ENCODE data around the gene PHC2.

Gene PHC2

DNA sequence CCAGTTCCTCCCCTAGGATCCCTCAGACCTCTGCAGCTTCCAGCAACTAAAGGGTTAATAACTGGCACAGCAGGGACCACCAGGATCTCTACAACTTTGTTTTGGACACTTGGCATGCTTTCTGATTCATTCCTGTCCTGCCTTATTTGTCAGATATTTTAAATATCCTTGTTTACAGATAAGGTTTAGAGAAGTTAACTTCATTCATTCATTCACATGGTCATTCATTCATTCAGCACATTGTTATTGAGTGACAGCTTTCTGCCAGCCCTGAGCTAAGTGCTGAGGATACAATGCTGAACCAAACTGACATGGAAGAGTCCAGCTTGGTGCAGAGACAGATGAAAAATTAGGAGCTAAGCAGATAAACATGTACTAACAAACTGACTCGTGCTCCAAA is 8.8 kb upstream of the PHC2 start:
- TF ChIP-seq, protein P1, sequence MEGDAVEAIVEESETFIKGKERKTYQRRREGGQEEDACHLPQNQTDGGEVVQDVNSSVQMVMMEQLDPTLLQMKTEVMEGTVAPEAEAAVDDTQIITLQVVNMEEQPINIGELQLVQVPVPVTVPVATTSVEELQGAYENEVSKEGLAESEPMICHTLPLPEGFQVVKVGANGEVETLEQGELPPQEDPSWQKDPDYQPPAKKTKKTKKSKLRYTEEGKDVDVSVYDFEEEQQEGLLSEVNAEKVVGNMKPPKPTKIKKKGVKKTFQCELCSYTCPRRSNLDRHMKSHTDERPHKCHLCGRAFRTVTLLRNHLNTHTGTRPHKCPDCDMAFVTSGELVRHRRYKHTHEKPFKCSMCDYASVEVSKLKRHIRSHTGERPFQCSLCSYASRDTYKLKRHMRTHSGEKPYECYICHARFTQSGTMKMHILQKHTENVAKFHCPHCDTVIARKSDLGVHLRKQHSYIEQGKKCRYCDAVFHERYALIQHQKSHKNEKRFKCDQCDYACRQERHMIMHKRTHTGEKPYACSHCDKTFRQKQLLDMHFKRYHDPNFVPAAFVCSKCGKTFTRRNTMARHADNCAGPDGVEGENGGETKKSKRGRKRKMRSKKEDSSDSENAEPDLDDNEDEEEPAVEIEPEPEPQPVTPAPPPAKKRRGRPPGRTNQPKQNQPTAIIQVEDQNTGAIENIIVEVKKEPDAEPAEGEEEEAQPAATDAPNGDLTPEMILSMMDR (IDR thresholded peaks at IDR 0.05; ENCODE audit: extremely low read depth, missing control alignments): no peak
- DNase-seq (ENCODE audit: low spot score): no peak

DNA sequence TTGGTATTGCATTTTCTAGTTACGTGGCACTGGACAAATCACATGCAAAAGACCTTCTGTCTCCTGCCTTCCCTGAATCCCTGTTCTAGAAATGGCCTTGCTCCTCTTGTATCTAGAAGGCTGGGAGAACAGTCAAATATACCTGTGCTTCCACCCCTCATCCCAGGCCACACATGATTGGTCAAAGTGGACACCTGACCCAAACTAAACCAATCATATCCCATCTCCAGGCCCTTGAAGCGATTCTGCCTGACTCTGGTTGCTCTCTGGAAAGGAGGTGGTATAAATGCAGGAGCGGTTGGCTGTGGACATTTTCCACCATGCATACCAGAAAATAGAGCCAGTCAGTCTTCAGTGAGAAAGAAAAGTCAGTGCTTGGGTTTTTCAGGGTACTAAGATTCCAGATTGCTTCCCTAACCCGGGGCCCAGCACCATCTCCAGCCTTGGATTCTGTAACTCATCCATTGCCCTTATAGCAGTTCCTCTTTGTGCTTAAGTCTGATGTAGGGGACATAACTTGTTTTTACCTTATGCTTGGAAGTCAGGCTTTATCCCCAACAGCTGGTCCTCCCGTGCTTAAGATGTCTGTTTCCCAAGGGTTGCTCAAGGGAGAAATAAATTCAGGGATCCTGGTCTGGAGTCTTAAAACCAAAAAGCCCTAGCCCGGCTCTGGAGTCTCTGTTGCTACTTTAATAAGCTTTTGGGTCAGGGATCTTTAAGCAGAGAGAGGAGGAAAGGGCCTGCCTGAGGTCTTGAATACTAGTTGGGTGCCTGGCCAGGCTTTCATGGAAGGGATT is 7.7 kb upstream of the PHC2 start:
- DNase-seq (ENCODE audit: low spot score): no peak

DNA sequence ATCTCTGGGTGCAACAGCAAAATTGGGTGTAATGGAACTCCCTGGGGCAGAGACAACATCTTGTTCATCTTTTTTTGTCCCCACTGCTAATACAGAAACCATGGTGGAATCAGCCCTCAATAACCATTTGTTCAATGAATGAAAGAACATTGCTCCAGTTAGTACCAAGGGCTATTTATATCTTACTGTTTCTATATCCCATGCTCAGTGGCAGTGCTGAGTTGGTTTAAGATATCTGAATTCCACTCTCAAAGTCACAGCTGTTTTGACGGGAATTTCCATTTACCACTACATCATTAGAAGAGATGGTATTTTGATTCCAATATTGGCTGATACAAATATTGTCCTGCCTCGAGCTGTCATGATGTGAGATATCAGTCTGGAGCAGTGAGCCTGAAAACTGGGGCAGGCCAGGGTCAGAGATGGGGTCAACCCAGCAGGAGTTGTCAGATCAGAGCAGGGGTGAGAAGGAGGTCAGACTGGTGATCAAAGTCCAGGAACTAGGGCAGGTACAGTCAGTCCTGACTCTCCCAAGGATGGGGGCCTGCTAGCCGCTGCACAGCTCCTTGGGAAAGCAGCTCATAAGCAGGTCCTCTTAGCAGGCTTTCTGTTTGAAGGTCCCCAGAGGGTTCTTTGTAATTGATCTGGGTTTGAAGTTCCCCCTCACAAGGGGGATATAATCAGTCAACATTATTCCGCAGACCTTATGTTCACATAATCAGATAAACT is 5.8 kb upstream of the PHC2 start:
- TF ChIP-seq, protein P1 (IDR thresholded peaks at IDR 0.05; ENCODE audit: extremely low read depth, missing control alignments): no peak
- DNase-seq (ENCODE audit: low spot score): no peak

More for the DNA sequence above, 7.7 kb upstream of the PHC2 start:
- TF ChIP-seq, protein P1 (IDR thresholded peaks at IDR 0.05; ENCODE audit: extremely low read depth, missing control alignments): no peak

DNA sequence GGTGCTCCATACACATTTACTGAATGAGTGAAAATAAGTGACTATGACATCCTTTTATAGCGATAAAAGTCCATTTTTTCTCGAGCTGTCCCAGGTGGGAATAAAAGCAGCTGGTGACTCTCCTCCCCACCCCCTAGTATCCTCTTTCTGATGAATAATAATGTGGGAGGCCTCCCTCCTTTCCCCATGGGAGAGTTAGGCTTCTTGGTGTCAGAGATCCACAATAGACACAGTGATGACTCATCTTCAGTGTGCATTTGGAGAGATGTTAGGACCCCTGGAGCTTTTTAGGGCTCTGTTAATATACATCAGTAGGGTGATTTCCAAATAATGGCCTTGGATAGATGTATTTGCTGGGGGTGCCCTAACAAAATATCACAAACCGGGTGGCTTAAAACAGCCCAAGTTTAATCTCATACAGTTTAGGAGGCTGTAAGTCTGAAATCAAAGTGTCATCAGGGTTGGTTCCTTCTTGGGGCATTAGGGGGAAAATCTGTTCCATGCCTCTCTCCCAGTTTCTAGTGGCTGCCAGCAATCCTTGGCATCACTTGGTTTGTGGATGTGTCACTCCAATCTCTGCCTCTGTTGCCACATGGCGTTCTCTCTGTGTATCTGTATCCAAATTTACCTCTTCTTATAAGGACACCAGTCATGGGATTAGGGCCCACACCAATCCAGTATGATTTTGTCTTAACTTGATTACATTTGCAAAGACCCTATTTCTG is 4.4 kb upstream of the PHC2 start:
- no peak for DNase-seq (ENCODE audit: low spot score)

DNA sequence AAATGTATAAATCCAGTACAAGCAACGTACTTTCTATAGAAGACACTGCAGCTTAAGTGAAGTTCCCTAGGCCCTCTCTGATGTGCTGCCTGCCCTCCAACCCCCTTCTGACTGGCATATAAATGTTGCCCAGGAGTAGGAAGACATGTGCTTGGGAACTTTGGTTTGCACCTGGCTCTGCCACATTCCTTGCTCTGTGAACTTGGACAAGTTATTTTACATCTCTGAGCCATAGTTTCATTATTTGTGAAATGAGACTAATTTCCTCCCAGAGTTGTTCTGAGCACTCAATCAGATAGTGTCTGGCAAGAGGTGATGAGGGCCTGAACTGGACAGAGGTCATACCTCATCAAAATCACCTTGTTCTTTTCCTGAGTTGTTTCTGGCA is 3.5 kb upstream of the PHC2 start:
- TF ChIP-seq, protein P1 (IDR thresholded peaks at IDR 0.05; ENCODE audit: extremely low read depth, missing control alignments): no peak
- no peak for DNase-seq (ENCODE audit: low spot score)

More for the DNA sequence above, 4.4 kb upstream of the PHC2 start:
- TF ChIP-seq, protein P1 (IDR thresholded peaks at IDR 0.05; ENCODE audit: extremely low read depth, missing control alignments): no peak

DNA sequence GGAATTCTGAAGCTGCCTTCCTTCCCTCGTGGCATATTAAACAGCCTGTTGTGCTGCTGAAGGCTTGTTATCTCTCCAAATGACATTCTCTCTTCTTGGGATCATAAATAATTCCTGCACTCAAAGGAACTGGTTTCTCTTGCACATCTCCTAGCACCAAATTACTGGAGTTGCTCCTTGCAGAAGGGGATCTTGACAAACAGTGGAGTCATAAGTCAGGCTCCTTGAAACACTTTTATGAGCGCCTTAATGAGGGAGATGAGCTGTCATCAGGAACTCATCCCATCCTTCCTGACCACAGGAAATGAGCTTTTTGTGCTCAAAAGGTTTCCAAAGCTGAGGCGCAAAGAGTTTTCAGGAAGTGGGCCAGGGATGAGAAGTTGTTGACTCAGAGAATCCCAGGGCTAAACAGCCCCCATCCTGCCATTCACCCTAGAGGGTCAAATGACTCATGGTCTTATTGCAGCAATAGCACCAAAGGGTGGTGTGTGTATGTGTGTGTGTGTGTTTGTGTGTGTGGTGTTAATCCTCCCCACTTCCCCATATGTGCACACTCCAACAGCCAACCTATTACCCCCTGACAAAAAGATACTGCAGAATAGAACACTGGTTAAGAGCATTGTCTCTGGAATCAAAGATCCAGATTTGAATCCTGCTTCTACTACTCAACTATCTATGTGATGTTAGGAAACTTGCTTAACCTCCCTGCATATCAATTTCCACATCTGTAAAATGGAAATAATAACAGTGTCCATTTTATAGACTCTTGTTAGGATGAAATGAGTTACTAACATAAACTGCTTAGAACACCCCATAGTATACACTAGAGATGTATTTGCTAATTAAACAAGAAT is 2.8 kb upstream of the PHC2 start:
- DNase-seq (ENCODE audit: low spot score): no peak
- TF ChIP-seq, protein P1 (IDR thresholded peaks at IDR 0.05; ENCODE audit: extremely low read depth, missing control alignments): no peak

Data from GM20000 (cell line).